ENCODE results near the gene ARMC5. TPM values are rescaled to one million over a fixed set of nuclear protein-coding genes. Genes with fewer than 3 reads are reported as not detected.
A peak's percentile ranks its signal among the peaks of the same experiment; 100 is the strongest.

Gene ARMC5
- total RNA-seq, 2 donors from 2014 or later = 4.2 to 13.2 TPM

DNA sequence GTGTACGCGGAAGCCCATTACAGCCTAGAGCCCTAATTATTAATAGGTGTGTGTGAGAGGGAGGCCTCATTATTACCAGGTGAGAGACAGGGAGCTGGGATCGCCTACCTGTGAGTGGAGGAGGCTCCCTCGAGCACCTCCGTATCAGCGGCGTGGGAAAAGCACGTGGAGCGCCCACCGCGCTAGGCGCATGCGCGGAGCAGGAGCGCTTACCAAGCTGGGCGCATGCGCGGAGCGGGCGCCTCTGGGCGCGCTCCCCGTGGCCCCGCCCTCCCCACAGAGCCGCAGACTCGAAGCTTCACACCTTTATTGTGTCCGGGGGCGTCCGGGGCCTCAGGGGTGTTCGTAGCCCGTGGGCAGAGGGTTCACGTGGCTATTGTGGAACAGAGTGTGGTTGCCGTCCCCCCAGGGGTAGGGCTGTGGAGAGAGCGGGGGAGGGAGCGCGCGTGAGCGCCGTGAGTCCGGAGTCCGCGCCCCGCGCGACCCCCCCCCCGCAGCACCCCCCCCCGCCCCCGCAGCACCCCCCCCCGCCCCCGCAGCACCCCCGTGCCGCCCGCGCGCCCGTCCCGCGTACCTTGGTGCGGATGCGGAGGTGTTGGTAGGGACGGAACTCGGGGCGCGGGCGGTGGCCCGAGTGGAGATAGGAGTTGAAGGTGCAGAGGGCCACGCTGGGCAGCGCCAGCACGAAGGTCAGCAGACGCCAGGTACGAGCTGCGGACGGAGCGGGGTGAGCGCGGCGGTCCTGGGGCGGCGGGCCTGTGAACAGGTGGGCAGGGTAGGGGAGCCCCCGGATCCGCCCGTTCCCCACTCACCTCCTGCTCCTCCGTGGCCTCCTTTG lies 31.6 kb upstream of the ARMC5 start:
- DNase-seq (peak; percentile 64 to 73 (median 69)), ATAC-seq (peak; percentile 71)
- TF ChIP-seq, protein P1, sequence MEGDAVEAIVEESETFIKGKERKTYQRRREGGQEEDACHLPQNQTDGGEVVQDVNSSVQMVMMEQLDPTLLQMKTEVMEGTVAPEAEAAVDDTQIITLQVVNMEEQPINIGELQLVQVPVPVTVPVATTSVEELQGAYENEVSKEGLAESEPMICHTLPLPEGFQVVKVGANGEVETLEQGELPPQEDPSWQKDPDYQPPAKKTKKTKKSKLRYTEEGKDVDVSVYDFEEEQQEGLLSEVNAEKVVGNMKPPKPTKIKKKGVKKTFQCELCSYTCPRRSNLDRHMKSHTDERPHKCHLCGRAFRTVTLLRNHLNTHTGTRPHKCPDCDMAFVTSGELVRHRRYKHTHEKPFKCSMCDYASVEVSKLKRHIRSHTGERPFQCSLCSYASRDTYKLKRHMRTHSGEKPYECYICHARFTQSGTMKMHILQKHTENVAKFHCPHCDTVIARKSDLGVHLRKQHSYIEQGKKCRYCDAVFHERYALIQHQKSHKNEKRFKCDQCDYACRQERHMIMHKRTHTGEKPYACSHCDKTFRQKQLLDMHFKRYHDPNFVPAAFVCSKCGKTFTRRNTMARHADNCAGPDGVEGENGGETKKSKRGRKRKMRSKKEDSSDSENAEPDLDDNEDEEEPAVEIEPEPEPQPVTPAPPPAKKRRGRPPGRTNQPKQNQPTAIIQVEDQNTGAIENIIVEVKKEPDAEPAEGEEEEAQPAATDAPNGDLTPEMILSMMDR (IDR thresholded peaks at IDR 0.05) = no peak
- peak in 2 of 3 donors; percentile 16 to 27 for TF ChIP-seq POLR2A (IDR thresholded peaks at IDR 0.05)
- peak overlapping the region in 2 of 4 donors; percentile 36 to 55 for H3K27ac ChIP-seq
- intact Hi-C loops (cut with DNase I) = no loop called here
- no peaks in the 10 kb centered on the region for H3K9me3 ChIP-seq
- H3K4me3 ChIP-seq = no peak overlapping the region
- H3K27me3 ChIP-seq = no peaks in the 10 kb centered on the region
- no peaks in the 10 kb centered on the region for H3K36me3 ChIP-seq (replicated peaks in 1 of 2; ENCODE audit: insufficient read depth in 1 of 2, low read depth in 2 of 2)
- 31 to 54% methylated on average over 27 to 60 of the region's 83 CpGs for WGBS, 2 donors
- peaks cover 5% of the 10 kb centered on the region for H3K4me1 ChIP-seq

DNA sequence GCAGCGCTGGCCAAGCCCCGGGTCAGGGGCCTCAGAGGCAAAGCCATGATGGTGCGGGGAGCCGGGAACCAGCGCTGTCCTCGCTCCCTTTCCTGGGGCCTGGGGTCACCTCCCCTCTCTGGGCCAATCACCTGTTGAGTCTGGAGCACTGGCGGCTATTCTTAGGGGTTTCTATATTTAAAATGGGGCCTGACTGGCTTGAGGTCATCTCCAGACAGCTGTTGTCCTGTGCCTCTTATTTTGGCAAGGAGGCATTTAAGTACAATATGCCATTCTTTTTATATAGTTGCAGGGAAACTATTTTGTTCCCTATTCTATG lies 31.1 kb upstream of the ARMC5 start, which contains the start of gene COX6A2:
COX6A2 (minus strand) TSS at position 82 of the 319 bp plus-strand sequence; CDS start at position 47, 35 bp downstream.
- TF ChIP-seq, protein P1 (IDR thresholded peaks at IDR 0.05) = no peak
- no peak for TF ChIP-seq POLR2A (IDR thresholded peaks at IDR 0.05)
- no peak for DNase-seq
- Histone ChIP-seq H3K36me3 (replicated peaks in 1 of 2; ENCODE audit: insufficient read depth in 1 of 2, low read depth in 2 of 2) (no peaks in the 10 kb centered on the region), H3K9me3 (no peaks in the 10 kb centered on the region), H3K4me1 (peaks cover 5% of the 10 kb centered on the region), H3K27me3 (no peaks in the 10 kb centered on the region), H3K4me3 (no peak within 1 kb of the TSS), H3K27ac (peak within 1 kb of the TSS in 2 of 4 donors; percentile 36 to 55)
- 46 to 61% methylated on average over 4 to 7 of the region's 7 CpGs for WGBS, 2 donors
- intact Hi-C loops (cut with DNase I) = no loop called here
- ATAC-seq = peak; percentile 4

DNA sequence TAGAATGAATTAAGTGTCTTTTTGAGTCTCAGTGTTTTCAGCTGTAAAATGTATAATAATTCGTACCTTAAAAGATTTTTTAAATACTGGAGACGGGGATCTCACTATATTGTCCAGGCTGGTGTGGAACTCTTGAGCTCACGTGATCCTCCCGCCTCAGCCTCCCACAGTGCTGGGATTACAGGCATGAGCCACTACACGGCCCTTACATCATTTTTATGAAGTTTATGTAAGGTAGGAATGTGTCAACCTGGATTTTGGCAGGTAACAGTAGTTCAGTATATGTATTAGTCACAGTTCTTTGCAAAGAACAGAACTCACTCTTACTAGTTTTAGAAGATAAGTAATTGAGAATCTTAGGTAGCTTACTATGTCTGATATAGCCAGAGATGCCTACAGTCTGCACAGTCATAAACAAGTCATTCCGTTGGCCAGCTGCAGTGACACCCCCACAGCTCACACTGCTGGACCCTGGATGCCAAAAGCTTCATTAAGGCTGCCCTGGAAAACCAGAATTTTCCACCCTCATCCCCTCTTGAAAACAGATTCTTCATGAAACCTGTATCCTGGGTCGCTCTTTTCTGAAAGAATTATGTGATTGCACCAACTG lies 30.6 kb upstream of the ARMC5 start:
- no peak for DNase-seq

DNA sequence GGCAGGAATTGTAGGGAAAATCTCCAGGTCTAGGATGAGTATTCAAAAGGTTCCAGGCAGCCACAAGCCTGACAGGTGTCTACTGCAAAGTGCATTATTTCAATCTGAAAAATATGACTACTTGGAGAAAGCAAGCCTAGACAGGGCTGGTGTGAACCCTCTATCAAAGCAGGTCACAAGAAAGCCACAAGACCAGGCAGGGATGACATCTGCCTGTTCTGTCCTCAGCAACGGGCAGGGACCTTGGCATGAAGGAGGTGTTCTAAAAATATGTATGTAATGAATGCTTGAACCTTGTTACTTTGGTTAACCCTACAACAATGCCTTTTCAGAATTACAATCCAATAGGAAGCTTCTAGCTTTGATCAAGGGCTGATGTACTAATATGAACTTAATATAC lies 30.0 kb upstream of the ARMC5 start:
- no peak overlapping the region for H3K4me3 ChIP-seq
- H3K4me1 ChIP-seq = peaks cover 5% of the 10 kb centered on the region
- no peaks in the 10 kb centered on the region for H3K9me3 ChIP-seq
- 6 to 8% methylated on average over 1 of the region's 1 CpG for WGBS, 2 donors
- H3K27me3 ChIP-seq = no peaks in the 10 kb centered on the region
- ATAC-seq = no peak
- H3K36me3 ChIP-seq (replicated peaks in 1 of 2; ENCODE audit: insufficient read depth in 1 of 2, low read depth in 2 of 2) = no peaks in the 10 kb centered on the region
- peak overlapping the region in 1 of 4 donors; percentile 20 for H3K27ac ChIP-seq
- TF ChIP-seq, protein P1 (IDR thresholded peaks at IDR 0.05) = no peak
- no peak for TF ChIP-seq POLR2A (IDR thresholded peaks at IDR 0.05)
- DNase-seq = no peak
- intact Hi-C loops (cut with DNase I) = no loop called here

More for the DNA sequence above, 30.6 kb upstream of the ARMC5 start:
- H3K27ac ChIP-seq = peak overlapping the region in 1 of 4 donors; percentile 20
- TF ChIP-seq, protein P1 (IDR thresholded peaks at IDR 0.05) = no peak
- TF ChIP-seq POLR2A (IDR thresholded peaks at IDR 0.05) = no peak
- 70 to 71% methylated on average over 7 of the region's 7 CpGs for WGBS, 2 donors
- H3K4me3 ChIP-seq = no peak overlapping the region
- H3K36me3 ChIP-seq (replicated peaks in 1 of 2; ENCODE audit: insufficient read depth in 1 of 2, low read depth in 2 of 2) = no peaks in the 10 kb centered on the region
- peaks cover 5% of the 10 kb centered on the region for H3K4me1 ChIP-seq
- ATAC-seq = peak; percentile 49
- H3K27me3 ChIP-seq = no peaks in the 10 kb centered on the region
- intact Hi-C loops (cut with DNase I) = no loop called here
- no peaks in the 10 kb centered on the region for H3K9me3 ChIP-seq

Measured in body of pancreas (tissue), 4 donors.